GM21381 (cell line): ENCODE results near the gene COL23A1.
"Not testable (repeated sequence)": the region's sequence is repeated elsewhere in the genome, so short reads cannot be mapped to it uniquely, and the experiment has no call there.

Experiments used
- ATAC-seq: cut with Tn5 transposase; IDR thresholded peaks from one replicate; pipeline ENCODE4 v1.9.1; 2021; ENCODE audit warnings: mild to moderate bottlenecking, moderate library complexity; ENCODE audit not compliant: unreplicated experiment

Gene COL23A1

DNA sequence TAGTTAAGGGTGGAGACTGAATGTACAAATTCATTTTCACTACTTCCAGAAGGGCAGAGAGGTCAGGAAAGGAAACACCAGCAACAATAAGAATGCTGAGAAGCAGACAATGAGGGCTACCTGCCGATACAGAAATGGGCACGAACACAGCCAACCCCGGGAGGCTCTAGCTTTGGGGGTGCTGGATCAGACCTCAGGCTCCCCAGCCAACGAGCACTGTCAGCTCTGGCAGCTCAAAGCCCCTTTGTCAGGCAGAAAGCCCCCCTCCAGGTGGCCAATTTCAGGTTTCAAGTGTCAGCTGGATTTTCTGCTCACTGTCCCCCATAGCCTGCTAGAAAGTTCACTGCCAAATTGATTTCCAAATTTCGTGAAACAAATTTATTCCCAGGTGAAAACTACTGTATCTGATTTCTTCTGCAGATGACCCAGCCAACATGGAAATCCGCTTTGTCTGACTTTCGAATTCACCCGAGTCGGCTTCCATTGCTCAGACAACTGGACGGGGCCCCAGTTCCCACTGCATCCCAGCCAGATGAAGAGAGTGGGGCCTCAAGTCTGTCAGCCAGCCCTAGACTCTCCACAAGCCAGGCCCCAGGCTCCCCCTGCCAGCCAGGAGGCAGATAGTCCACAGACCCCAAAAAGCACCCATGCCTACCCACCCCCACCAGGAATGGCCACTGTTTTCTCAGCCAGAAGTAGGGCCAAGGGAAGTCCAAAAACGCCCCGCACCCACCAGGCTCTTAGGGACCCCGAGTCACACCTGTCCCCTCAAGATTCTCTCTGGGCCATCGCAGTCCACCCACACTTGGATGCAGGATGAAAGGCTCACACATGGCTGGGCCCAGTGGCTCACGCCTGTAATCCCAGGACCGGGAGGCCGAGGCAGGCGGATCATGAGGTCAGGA, 261.1 kb downstream of the COL23A1 start:
- no peak for ATAC-seq

- no peak for ATAC-seq
Observed at GRCh38 chr5:178327931-178328711, 262.1 kb downstream of the COL23A1 start.

GRCh38 chr5:178327446-178327845, 262.7 kb downstream of the COL23A1 start:
- ATAC-seq, result no peak

DNA sequence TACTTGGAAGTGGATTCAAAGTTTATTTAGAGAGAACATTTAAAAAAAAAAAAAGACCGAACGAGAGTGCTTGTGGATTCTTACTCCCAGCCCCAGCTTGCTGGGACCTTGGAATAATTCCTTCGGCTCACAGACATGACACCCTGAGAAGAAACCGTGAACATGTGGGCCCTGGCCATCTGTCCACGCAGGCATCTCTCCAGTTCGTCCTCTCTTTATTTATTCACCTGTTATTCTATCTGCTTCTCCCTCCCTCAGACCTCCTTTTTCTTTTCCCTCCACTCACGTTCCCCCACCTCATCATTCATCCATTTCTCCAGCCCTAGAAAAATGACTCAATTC, 263.8 kb downstream of the COL23A1 start:
- no peak for ATAC-seq

DNA sequence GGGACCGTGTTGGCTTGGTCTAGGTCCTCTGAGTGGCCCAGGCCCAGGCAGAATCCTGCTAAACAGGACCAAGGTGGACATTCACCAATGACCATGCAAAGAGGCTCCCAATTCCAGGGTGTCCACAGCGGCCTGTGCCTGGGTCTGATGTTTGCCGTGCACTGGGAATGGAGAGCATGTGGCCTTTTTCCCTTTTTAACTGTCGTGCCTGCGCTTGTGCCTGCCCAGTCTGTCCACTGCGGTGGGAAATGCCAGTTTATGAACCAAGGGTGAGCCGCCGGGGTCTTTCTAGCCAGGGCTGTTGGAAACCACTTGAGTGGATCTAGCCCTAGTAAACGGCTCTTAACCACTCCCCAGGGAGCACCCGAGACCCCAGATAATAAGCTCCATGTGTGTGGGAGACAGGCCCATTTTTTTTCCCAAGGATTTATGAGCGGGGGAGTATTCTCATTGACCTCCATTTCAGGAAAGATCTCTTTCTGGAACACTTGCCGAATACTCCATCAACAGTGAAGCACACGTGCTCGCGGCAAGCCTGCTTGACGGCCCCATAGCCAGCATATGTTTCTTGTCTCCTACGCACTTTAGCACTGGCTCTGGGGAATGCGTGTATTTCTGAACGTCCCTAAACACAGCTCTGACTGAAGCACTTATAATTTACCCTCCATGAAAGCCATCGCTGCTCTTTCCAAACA, 264.4 kb downstream of the COL23A1 start:
- ATAC-seq, result no peak

GRCh38 chr5:178325311-178325678, 264.9 kb downstream of the COL23A1 start:
- ATAC-seq, result no peak

DNA sequence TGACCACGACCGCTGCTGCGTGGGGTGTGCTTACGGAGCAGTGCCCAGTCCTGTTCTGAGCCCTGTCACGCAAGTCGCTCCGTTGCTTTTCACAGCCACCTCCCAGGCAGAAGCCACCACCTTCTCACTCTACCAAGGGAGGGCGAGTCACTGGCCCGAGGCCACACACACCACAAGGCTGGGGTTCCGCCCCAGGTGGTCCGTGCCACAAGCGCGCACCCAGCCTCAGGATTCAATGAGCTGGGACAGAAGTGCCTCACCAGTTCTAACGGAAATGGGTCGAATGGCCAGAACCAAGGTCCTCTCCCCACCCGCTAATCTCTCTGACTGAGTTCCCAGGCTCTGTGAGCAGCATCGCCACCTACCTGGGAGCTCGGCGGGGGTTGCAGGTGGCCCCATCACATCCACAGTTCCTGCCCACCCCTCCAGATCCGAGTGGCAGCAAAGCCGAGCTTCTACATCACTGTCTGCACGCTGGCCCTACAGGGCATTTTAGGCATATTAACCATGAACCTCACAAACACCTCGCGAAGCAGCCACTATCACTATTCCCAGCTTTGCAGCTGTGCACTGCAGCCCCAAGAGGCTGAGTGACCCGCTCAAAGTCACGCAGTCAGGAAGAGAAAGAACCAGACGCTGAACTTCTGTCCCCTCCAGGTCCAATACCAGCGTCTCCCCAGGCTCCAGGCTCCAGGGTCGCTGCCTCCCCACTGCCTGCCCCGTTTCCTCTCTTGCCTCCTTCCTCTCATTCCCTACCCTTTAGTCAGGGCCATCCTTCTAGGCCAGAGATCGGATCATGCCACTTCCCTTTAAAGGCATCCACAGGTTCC, 265.5 kb downstream of the COL23A1 start:
- ATAC-seq, result peak; percentile 77

DNA sequence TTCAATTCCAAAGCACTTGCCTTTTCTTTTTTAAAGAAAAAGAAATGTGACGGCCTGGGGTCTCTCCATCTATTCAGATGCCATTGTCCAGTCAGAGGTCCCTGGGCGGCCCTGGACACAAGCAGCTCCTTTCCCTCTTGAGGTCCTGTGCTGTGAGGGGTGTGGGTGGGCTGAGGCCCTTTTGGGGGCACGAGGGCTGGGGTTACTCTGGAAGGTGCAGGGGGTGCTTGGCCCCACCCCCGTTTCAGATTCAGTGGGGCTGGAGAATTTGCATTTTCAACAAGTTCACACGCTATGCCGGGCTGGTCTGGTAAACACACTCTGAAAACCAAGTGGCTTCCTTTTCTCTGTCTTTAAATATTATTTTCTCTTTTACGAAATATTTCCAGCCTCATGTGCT, 266.2 kb downstream of the COL23A1 start:
- peak; percentile 59 for ATAC-seq

- peak; percentile 20 for ATAC-seq
Observed at GRCh38 chr5:178323541-178323865, 266.7 kb downstream of the COL23A1 start.

GRCh38 chr5:178322736-178323540, 267.3 kb downstream of the COL23A1 start:
- ATAC-seq, result peak; percentile 12

DNA sequence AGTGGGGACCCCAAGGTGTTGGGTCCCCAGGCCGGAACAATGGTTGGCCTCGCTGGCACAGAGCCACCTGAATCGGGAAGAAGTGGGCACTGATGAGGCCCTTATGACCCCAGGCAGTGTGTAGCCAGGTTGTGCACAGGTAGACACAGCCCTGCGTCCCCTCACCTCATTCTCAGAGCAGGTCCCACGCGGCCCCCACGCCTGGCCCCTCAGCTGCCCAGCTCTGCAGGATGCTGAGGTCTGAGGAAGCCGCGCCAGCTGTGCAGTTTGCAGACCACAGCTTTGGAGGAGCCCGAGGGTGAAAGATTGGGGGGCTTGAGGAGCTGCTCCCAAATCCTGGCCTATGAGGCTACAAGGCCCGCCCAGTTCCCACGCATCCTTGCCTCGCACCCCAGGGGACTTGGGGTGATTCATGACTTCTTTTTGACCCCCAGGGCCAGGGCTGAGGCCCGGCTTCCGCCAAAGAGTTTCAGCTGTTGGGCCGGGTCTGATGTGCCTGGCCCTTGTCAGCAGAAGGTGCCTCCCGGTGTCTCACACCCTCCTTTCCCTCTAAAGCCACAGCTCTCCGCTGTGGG, 269.8 kb downstream of the COL23A1 start:
- no peak for ATAC-seq

DNA sequence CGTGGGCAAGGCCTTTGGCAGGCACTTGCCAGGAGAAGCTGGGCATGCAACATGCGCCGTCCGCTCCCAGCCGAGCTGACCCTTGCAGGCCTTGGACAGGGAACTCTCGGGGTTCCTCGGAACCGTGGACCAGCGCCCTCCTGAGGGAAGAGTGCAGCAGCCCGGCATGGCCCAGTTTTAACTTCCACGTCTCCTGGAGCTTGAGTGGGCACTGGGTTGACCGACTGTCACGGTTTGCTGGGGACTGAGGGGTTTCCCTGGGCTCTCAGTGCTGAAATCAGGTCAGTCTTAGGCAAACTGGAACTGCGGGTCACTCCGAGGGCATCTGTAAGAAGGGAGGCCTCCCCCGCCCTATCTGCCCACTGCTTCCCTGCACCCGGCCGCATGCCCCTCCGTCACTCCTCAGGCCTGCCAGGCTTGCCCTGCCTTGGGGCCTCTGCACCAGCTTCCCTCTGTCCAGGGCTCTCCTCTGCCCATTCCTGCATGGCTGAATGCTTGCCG, 270.6 kb downstream of the COL23A1 start:
- no peak for ATAC-seq

DNA sequence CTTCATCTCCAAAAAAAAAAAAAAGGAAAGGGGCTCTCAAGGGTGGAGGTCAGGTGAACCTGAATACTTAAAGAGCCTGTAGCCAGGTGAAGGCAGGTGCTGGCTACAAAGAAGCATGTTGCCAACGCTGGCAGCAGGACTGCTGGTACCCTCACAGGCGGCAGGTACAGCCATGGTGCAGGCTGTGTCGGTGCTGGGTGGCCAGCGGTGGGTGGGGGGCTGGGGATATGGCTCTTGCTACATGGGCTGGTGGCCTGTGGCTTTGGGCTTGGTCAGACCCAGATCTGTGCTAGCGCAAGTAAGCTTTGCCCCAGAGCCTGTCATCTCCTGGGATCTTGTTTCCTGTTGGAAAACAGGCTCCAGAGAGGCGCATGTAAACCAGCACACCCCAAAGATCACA, 271.3 kb downstream of the COL23A1 start:
- no peak for ATAC-seq

DNA sequence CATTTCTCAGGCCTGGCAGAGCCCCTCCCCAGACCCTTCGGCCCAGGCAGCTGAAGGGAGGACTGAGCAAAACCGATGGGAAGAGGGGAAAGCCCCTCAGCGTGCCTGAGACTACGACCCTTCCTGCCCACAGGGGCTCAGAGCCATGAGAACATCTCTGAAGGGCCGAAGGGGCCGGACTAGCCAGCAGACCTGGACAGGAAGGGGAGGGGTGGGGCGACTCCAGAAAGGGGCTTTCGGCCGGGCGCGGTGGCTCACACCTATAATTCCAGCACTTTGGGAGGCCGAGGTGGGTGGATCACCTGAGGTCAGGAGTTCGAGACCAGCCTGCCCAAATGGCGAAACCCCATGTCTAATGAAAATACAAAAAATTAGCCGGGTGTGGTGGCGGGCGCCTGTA, 271.8 kb downstream of the COL23A1 start:
- no peak for ATAC-seq

DNA sequence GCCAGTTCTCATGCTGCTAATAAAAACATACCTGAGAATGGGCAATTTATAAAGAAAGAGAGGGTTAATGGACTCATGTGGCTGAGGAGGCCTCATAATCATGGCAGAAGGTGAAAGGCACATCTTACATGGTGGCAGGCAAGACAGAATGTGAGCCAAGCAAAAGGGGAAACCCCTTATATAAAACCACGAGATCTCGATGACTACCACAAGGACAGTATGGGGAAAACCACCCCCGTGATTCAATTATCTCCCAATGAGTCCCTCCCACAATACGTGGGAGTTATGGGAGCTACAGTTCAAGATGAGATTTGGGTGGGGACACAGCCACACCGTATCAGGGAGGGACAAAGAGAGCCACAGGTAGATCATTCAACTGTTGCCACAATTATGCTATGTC, 272.5 kb downstream of the COL23A1 start:
- not testable (repeated sequence) for ATAC-seq

DNA sequence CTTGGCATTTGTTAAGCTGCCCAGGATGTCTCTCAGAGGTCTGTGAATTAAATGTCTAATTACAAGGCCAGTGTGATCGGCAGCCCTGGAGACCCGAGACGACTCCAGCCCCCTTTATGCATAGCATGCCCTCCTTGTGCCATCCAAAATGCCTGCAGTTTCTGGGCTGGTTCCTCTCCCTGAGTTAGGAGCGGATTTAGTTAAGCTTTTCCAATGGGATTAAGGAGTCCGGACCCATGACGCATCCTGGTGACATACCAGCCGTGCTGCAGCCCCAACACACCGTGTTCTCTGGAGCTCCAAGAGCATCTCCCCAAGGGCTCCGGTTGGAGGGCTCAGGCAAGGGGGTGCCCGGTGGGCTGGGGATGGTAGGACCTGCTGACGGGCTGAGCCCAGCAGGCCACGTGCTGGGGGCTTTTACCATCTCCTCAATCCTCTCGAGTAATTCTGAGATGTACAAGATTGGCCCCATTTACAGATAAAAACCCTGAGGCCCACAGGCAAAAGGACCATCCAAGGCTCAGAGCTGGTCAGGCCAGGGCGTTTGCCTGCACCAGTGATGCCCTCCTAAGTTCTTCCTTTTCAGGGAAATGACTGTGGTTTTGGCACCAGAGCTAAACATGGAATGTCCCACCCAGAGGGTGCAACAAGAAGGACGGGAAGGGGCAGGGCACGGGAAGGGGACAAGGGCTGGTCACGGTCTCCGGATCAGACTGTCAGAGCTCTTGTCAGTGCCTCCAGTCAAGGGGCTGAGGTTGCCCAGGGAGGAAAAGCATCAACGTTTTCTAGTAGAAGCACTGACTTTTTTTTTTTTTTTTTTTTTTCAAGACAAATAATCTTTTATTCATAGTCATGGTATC, 275.0 kb downstream of the COL23A1 start:
- ATAC-seq, result no peak

GRCh38 chr5:178314061-178314660, 276.0 kb downstream of the COL23A1 start:
- no peak for ATAC-seq

- ATAC-seq, result no peak
Observed at GRCh38 chr5:178313316-178313715, 276.9 kb downstream of the COL23A1 start.
